Suppressor macrophage treated with lipopolysaccharide for 1 hour (primary cell): ENCODE results near the gene TEAD2.
A peak's percentile ranks its signal among the peaks of the same experiment; 100 is the strongest.
"Not testable (repeated sequence)": the region's sequence is repeated elsewhere in the genome, so short reads cannot be mapped to it uniquely, and the experiment has no call there.

ENCODE experiments used
- DNase-seq, 3 donors: peaks; one replicate each; pipeline ENCODE4 v3.0.0-alpha.2; 2020 to 2022

The TEAD2 gene

DNA sequence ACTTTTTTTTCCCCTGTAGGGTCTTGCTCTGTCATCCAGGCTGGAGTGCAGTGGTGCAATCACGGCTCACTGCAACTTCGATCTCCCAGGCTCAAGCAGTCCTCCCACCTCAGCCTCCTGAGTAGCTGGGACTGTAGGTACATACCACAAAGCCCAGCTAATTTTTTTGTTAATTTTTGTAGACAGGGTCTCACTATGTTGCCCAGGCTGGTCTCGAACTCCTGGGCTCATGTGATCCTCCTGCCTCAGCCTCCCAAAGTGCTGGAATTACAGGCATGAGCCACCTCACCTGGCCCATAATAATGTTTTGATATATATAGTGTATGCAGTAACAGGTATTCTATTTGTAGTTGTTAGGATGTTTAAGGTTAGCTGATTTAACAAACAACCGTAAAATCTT lies 31.0 kb downstream of the TEAD2 start:
- DNase-seq = not testable (repeated sequence)

DNA sequence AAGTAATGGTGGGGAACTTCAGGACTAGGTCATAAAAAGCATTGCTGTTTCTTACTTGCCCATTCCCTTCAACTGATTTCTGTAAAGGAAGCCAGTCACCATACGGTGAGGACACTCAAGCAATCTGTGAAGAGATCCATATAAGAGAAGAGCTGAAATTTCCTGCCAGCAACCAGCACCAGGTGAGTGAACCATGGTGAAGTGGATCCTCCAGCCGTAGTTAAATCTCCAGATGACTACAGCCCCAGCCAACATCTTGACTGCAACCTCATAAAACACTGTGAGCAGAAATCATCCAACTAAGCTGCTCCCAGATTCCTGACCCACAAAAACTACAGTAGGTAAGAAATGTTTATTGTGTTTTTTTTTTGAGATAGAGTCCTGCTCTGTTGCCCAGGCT lies 33.5 kb downstream of the TEAD2 start:
- no peak for DNase-seq

DNA sequence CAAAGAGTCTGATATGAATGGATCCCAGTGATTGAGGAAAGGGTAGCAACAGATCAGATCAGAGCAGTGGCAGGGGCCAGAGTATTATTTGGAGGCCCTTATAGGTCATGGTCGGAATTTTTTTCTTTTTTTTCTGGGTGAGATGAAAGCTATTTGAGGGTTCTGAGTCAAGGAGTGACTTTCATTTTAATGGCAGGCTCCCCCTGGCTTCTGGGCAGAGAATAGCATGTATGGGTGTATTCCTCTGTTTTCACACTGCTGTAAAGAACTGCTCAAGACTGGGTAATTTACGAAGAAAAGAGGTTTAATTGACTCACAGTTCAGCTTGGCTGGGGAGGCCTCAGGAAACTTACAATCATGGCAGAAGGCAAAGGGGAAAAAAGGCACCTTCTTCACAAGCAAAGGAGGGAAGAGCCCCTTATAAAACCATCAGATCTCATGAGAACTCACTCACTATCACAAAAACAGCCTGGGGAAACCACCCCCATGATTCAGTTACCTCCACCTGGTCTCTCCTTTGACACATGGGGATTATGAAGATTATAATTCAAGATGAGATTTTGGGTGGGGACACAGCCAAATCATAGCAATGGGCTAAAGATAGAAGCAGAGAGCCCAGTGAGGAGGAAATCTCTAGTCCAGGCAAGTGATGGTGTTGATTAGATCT lies 34.2 kb downstream of the TEAD2 start:
- peak; percentile 82 to 92 (median 87) for DNase-seq

DNA sequence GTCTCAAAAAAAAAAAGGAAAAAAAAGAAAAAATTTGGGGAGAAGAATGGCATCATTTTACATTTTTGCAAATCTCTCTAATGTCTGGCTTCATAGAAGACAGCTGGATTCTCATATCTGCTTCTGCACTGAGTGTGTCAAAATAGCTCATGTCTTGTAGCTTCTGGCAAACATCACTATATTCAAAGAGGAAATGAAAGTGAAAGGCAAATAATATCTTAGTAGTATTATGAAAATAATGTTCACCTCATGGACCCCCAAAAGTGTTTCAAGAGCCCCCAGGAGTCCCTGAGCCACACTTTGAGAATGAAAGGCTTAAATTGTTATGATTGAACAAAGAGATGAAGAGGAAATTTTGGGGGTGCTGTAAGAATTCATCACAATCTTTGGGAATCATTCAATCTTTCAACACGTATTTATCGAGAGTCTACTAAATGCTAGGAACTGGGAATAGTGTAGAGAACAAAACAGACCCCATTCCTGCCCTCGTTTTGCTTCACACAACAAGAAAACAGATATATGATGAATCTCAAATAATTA lies 36.0 kb downstream of the TEAD2 start:
- peak; percentile 16 to 64 (median 40) for DNase-seq

DNA sequence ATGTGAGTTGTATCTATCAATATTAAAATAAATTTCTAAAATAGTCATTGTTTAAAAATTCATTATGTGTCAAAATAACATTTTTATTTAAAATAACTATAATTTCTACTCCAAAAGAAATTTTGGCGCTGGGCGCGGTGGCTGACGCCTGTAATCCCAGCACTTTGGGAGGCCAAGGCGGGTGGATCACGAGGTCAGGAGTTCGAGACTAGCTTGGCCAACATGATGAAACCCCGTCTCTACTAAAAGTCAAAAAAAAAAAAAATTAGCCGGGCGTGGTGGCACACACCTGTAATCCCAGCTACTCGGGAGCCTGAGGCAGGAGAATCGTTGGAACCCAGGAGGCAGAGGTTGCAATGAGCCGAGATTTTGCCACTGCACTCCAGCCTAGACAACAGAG lies 36.5 kb downstream of the TEAD2 start:
- DNase-seq = not testable (repeated sequence)

DNA sequence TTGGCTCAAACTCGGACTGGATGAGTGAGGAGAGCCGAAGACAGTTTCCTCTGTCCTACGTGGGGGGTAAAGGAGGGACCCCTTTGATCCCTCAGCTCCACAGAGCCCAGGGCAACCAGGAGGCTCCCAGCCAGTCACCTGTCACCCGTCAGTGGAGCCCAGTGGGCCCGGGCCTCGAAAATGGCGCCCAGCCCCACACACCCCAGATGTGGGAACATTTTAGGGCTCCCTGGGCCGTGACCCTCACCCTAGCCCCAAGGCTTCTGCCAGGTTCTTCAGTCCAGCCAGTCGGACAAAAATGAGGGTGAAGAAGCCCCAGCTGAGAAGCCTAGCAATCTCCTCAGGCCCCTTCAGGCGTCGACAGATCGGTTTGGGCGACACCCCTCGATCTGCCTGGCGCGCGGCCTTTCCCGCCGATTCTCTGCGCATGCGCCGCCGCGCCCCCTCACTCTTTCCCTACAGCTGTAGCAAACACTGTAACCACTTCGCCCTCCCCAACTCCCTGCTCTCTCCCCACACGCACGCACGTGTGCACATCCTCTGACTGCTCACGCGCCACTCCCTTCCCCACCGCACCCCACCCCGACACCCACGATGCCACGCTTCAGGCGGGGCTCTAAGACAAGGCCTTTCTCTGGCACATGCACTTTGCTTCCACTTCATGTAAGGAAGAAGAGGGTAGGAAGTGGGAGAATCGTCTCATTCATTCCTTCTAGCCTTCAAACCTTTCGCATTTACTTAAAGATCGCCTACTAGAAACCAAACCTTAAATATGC lies 37.2 kb downstream of the TEAD2 start, which contains the start of gene SLC6A16:
Gene SLC6A16, minus strand, starts transcription at position 391 of the 776 bp plus-strand sequence. CDS start 13,844 bp downstream, outside the sequence.
- no peak for DNase-seq

DNA sequence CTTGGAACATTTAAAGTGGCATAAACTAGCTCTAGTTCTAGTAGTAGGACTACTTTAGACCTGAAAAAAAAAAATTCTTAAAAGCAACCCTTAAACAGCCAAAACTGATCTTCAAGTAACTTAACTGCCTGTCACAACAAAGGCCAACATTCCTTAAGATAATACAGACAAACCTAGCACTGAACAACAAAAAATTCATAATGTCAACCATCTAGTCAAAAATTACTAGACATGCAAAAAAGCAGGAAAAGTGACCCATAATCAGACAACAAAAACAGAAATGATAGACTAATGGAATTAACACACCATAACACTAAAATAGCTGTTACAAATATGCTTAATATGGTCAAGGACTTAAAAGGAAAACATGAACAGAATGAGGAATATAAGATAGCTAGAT lies 43.9 kb downstream of the TEAD2 start:
- DNase-seq = no peak

DNA sequence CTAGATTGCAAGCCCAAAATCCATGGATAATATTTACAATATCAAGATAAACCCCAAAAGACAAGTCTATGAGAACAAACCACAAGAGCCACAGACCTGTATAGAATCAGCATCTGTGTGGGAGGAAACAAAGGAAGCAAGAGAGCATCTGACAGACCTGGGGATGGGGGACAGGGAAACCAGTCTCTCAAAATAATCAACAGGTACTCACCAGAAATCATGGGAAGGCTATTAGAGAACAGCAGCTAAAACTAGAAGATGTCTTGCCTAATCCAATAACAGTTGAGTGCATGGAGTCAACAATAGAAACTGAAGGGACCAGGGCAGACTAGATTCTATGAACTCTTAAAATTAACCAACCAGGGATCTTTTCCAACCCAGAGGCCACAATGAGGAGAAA lies 45.9 kb downstream of the TEAD2 start:
- DNase-seq = peak in 1 of 3 donors; percentile 17

DNA sequence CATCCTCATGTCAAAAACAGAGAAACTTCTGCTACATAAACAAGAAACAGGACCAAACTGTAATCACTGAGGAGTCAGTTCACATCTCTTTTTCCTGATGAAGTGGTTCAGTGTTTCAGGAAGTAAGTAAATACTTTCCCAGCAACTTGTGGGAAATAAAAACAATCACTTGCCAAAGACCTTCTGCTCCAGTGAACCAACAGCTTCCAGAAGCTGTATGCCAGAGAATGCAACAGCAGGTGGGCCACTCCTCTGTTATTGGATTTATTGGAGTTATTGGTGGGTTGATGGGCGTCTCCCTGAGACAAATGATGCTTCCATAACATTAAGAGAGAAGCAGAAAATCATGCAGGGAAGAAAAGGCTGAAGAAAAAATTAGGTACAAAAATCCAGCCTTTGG lies 47.1 kb downstream of the TEAD2 start:
- peak in 1 of 3 donors; percentile 12 for DNase-seq

DNA sequence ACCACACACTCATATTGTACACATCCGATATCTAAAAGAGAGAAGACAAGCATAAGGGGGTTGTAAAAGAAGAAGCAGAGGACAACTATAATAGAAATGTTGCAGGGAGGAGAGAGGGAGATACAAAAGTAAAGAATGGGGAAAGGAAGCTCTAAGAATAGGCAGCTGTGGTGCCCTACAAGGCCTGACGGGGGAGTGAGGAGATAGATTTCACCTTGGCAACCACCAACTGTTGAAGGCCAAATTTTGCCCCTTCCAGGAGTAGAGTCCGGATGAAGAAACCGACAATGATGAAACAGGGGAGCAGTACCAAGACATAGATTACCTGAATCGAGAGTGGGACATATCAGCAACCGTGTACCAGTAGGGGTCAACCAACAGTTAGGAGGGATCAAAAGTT lies 53.1 kb downstream of the TEAD2 start:
- DNase-seq = no peak

DNA sequence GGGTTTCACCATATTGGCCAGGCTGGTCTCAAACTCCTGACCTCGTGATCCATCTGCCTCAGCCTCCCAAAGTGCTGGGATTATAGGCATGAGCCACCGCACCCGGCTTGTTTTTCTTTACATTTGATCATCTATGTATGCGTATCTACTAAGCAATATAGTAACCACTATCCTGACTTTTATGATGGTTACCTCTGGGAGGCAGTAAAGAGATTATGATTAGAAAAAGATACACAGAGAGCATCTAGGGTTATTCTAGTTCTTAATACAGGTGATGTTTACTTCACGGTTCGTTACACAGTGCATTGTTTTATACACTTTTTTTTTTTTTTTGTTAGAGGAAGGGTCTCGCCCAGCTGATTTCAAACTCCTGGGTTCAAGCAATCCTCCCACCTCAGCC lies 55.5 kb downstream of the TEAD2 start:
- peak in 1 of 3 donors; percentile 17 for DNase-seq

DNA sequence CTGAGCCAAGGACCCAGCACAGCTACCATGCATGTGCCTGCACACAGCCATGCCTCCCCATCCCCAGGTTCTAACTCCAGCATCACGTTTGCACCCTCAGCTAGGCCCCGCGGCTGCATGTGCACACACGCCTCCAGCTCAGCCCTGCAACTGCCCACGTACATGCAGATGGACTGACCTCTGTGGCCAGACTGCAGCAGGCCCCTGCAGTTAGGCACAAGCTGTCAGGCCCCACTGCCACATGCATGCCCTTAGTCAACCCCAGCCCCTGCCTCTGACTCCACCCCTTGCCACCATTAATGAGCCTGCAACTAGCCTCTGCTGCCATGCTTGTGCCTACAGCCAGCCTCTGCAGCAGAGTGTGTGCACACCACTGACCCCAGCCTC lies 60.4 kb downstream of the TEAD2 start:
- DNase-seq = no peak

DNA sequence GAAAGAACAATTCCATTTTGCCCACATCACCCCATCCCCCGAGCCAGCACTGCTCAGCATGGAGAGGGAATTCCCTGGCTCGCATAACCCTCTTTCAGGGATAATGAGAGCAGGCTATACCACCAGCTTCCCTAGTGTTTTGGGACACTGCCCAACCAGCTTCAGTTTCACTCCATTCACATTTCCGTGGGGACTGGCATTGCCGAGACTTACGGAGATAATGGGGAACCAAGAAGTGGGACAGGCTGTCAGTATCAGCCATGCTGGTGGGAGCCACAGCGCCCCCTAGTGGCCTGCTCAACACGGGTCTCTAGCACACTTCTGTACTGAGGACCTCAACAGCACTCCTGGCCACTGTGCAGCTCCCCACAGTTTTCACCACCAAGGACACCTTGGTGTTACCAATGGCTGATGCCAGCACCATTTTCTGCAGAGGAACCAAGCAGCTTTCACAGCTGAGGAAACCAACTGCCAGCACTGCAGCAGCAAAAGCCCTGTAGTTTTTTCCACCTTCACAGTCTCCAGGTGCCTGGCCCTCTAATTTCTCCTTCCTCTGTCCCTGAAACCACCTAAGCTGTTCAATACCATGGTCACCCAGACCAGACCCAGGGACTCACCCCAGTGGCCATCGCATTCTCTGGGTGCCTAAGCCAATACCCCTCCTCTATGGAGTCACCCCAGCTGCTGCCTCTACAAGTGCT lies 60.9 kb downstream of the TEAD2 start:
- DNase-seq = peak; percentile 90 to 95 (median 90)

DNA sequence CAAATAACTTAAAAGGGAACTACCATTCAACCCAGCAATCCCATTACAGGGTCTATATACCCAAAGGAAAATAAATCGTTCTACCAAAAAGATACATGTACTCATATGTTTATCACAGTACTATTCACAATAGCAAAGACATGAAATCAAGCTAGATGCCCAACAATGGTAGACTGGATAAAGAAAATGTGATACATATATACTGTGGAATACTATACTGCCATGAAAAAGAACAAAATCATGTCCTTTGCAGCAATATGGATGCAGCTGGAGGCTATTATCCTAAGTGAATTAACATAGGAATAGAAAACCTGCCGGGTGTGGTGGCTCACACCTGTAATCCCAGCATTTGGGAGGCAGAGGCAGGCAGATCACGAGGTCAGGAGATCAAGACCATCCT lies 63.6 kb downstream of the TEAD2 start:
- not testable (repeated sequence) for DNase-seq

DNA sequence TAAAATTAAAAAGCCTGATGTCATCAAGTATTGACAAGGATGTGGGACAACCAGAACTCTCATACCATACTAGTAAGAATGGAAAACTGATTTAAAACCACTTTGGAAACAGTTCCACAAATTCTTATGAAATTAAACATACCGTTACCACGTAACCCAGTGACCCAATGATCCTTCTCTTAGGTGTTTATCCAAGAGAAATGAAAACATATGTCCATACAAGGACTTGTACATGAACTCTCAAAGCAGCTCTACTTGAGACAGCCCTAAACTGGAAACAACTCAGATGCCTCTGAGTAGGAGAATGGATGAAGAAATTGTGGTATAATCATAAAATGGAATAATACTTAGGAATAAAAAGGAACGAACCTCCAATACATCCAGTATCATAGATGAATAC lies 64.8 kb downstream of the TEAD2 start:
- DNase-seq = no peak

DNA sequence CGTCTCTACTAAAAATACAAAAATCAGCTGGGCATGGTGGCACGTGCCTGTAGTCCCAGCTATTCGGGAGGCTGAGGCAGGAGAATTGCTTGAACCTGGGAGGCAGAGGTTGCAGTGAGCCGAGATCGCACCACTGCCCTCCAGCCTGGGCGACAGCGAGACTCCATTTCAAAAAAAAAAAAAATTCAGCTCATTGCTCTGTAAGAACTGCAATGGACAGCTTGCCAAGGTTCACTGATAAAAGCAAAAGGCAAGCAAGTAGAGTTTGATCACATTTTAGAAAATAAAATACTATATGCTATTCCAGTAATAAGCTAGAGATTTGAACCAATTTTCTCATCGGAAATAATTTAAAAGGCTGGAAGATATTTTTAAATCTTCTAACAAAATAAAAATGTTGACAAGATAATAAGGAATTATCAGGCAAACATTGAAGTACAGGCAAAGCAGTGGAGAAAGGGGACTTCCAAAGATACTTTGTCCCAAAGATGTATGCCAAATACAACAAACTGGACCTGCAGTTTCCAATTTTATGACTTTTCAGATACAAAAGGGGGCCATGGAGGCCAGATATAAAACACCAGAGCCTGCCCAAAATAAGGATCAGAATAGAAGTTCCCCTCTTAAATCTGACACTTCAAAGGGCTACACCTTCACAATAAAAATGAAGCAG lies 66.9 kb downstream of the TEAD2 start:
- no peak for DNase-seq

DNA sequence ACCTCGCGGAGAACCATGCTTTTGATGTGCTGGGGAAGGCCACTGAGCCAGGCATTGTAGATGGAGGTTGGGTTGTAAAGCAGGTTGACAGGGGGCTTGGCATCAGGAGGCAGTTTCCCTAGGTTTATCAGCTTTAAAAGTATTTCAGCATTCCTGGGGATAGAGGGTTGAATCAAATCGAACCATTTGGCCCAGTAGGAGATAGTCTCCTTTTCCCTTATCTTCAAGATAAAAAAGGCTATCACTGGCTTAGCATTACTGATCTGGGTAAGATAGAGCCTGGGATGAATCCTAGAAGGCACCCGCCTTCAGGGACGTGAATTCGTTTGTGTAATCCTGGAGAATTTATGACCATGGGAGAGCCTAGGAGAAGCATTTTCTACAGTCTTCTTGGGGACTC lies 67.8 kb downstream of the TEAD2 start:
- no peak for DNase-seq
